ENCODE measurements around the gene ZNF77.
"Not testable (repeated sequence)": the region's sequence is repeated elsewhere in the genome, so short reads cannot be mapped to it uniquely, and the experiment has no call there.

ZNF77 gene

GRCh38 chr19:2917275-2918184 lies 27.2 kb downstream of the ZNF77 start:
- no peak for DNase-seq (ENCODE audit: low read depth)

DNA sequence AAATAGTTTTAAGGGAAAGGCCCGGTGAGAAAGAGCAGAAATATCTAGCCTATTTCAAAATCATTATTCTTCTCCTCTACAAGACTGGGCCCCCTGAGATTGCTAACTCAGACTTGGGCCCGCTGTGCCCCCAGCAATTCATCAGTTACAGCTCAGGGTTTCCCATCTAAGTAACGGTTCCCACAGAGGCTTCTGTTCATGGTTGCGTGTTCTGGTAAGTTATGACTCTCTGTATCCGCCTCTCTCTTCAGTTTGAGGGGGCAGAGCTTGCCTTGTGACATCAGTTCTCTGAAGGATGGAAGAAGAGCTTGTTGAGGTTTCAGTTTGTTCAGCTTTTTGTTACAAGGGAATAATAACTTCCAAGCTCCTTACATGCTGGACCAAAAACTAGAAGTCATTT lies 32.5 kb downstream of the ZNF77 start:
- no peak for DNase-seq (ENCODE audit: low read depth)

GRCh38 chr19:2906631-2907195 lies 38.1 kb downstream of the ZNF77 start:
- no peak for DNase-seq (ENCODE audit: low read depth)

- no peak for DNase-seq (ENCODE audit: low read depth)
Measured at GRCh38 chr19:2905918-2906519, 38.8 kb downstream of the ZNF77 start.

GRCh38 chr19:2903326-2903725 lies 41.4 kb downstream of the ZNF77 start:
- DNase-seq (ENCODE audit: low read depth), result not testable (repeated sequence)

DNA sequence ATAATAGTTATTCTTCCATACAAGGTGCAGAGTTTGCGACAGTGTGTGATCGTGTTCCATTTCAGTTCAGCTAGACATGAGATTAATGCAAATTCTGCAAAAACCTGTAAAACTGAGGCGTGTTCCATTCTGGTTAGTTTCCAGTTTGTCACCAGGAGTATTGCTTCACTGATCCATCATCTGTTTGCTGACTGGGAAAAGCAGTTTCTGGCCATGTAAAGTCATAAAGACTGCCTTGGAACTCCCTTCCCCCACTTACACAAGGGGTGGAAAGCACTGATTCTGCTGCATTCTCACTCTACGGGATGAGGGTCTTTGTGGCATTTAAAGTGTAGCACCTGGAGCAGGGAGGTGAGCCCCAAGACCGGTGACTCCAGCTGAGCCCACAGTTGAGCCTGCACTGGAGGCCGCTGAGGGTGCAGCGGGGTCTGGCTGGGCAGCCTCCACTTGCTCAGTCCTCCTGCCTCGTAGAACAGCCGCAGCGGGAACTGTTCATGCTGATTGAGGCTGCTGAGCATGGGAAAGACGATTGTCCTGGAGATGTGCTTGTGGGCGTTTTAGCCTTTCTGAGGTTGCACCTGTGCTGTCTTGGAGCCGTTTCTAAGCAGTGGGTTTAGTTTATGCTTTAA lies 42.1 kb downstream of the ZNF77 start:
- no peak for DNase-seq (ENCODE audit: low read depth)

DNA sequence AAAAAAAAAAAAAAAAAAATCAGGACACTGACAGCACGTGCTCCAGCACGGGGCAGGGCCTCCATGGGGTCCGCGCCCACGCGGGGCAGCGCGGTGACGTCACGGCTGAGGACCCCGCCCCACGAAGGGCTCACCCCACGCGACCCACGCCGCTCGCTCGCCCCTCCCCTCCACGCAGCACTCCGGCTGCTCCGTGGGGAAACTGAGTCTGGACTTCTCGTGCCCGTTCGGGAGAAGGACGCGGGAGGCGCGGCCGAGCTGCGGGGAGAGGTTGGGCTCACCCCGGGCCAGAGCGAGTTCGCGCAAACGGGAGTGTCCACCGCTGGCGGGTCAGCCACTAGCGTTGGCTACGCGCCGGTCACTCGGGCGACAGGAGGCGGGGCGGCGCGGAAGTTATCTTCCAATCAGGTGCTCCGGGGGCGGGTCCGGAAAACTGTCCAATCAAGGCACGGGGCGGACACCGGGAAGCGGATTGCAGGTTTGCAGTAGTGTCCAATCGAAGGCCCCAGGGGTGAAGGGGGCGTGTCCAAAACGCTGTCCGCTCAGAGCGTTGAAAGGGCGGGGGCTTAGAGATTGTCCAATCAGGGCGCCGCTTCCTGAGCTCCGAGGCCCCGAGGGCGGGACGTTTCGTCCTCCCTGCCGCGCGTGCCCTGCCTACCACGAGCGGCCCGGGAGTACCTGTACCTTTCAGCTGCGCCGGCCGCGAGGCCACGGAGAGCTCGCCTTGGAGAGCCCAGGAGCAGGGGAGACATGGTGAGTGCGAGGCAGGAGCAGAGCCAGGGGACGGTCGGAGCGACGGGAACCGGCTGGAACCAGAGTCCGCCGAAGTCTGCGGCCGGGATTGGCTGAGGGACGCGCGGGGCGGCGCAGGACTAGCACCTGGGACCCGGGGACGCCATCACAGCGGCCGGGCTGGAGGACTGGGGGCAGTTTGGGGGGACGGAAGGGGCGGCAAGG lies 44.2 kb downstream of the ZNF77 start, which contains the start of gene ZNF57:
ZNF57 (plus strand) TSS at position 633 of the 957 bp plus-strand sequence; CDS start at position 751, 118 bp downstream.
- DNase-seq (ENCODE audit: low read depth), result peak; percentile 98

GRCh38 chr19:2896694-2897093 lies 48.1 kb downstream of the ZNF77 start:
- no peak for DNase-seq (ENCODE audit: low read depth)

- not testable (repeated sequence) for DNase-seq (ENCODE audit: low read depth)
Measured at GRCh38 chr19:2890531-2890930, 54.2 kb downstream of the ZNF77 start.

GRCh38 chr19:2888731-2889224 lies 56.0 kb downstream of the ZNF77 start:
- no peak for DNase-seq (ENCODE audit: low read depth)

GRCh38 chr19:2887391-2887914 lies 57.3 kb downstream of the ZNF77 start:
- no peak for DNase-seq (ENCODE audit: low read depth)

- no peak for DNase-seq (ENCODE audit: low read depth)
Measured at GRCh38 chr19:2885736-2886135, 59.0 kb downstream of the ZNF77 start.

DNA sequence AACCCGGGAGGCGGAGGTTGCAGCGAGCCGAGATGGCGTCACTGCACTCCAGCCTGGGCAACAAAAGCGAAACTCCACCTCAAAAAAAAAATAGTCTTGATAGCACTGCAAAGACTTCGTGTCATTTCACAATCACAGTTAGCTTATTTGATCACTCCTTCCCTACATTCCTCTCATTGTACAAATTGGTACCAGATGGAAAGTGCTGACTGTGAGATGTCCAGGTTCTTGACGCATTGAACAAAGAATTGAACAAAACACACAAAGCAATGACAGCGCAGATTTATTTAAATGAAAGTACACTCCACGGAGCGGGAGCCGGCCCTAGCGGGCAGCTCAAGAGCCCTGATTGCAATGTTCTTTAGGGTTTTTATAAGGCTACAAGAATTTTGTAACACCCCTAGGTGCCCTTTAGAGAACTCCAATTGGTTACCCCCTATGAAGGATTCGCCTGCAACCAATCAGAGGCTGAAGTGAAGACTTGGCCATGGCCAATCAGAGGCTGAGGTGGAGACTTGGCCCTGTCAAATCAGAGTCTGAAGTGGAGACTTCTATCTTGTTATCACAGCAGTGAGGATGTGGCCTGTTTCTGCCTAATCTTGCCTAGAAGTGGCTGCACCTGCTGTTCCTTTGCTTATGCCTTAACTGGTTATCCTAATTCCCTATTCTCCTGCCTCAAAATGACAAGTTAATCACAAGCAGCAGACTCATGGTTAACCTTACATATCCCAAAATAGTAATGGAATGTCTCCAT lies 60.9 kb downstream of the ZNF77 start:
- DNase-seq (ENCODE audit: low read depth), result no peak
